B cell (primary cell): ENCODE measurements around the gene ANGPT4. TPM values are rescaled to one million over a fixed set of nuclear protein-coding genes. Genes with fewer than 3 reads are reported as not detected.
A peak's percentile ranks its signal among the peaks of the same experiment; 100 is the strongest.

Experiments used
- ATAC-seq: fragments of 200-7000 bp; cut with Tn5 transposase; one replicate; pipeline ENCODE4 v1.10.0; 2021; ENCODE audit warnings: low read depth, mild to moderate bottlenecking, moderate number of reproducible peaks, moderate library complexity
- CTCF ChIA-PET: fragments of 350-600 bp; sonication (Branson Sonifier 250); formaldehyde crosslinking; loops from one replicate; lab custom pipeline; 2021; ENCODE audit warnings: antibody characterized with exemption, inconsistent platforms; lab: Charles Lee
- POLR2A ChIA-PET: fragments of 350-600 bp; sonication (Branson Sonifier 250); formaldehyde crosslinking; loops from one replicate; lab custom pipeline; 2021; ENCODE audit warnings: antibody characterized with exemption; lab: Charles Lee
- DNase-seq: peaks from one replicate; pipeline ENCODE4 v3.0.0; 2013
- H2AFZ ChIP-seq: 2 replicates; pipeline ENCODE4 v1.6.1; 2012; ENCODE audit warnings: mild to moderate bottlenecking, low read depth, low read length; ENCODE audit not compliant: insufficient read depth, poor library complexity, severe bottlenecking
- H3K27ac ChIP-seq, 2 donors: 1 replicate in 1 of 2; 2 replicates in 1 of 2; pipeline ENCODE4 v1.5.1; 2012 to 2013; ENCODE audit warnings: low read length in 2 of 2, mild to moderate bottlenecking in 2 of 2, moderate library complexity in 1 of 2
- H3K27me3 ChIP-seq, 4 experiments: fragments of 200-600 bp in 1 of 4; sonication (generic) in 1 of 4; replicated peaks in 1 of 4; 1 replicate in 2 of 4; 2 replicates in 2 of 4; pipeline versions ENCODE4 v1.6.1 to v1.7.0; 2013 to 2016; ENCODE audit warnings: low read length in 3 of 4, mild to moderate bottlenecking in 2 of 4, mixed read lengths in 1 of 4, moderate library complexity in 1 of 4; ENCODE audit not compliant: insufficient read depth in 4 of 4, control insufficient read depth in 3 of 4; ENCODE audit errors: control extremely low read depth in 1 of 4
- H3K36me3 ChIP-seq, 2 experiments: replicated peaks in 1 of 2; 1 replicate in 1 of 2; 2 replicates in 1 of 2; pipeline versions ENCODE4 v1.6.1 to v1.7.1; 2013; ENCODE audit warnings: low read length in 1 of 2; ENCODE audit not compliant: insufficient read depth in 2 of 2, control insufficient read depth in 1 of 2; ENCODE audit errors: control extremely low read depth in 1 of 2, extremely low read depth in 1 of 2
- H3K4me1 ChIP-seq, 2 donors: fragments of 200-600 bp in 1 of 2; sonication (generic) in 1 of 2; 1 replicate in 1 of 2; 2 replicates in 1 of 2; pipeline versions ENCODE4 v1.5.1 to v1.6.1; 2013 to 2017; ENCODE audit warnings: low read length in 2 of 2; ENCODE audit not compliant: control insufficient read depth in 2 of 2, insufficient read depth in 2 of 2
- H3K4me2 ChIP-seq: replicated peaks from 2 replicates; pipeline ENCODE3; 2012; ENCODE audit warnings: mild to moderate bottlenecking, low read depth, low read length; ENCODE audit not compliant: poor library complexity, severe bottlenecking
- H3K4me3 ChIP-seq, 5 experiments: fragments of 200-600 bp in 1 of 5; sonication (generic) in 1 of 5; 1 replicate in 3 of 5; 2 replicates in 2 of 5; pipeline versions ENCODE4 v1.5.1 to v1.7.0; 2011 to 2016; ENCODE audit warnings: low read length in 4 of 5, mild to moderate bottlenecking in 4 of 5, low read depth in 2 of 5, control low read depth in 1 of 5, moderate library complexity in 1 of 5; ENCODE audit not compliant: insufficient read depth in 1 of 5; ENCODE audit errors: control extremely low read depth in 1 of 5, extremely low read depth in 1 of 5
- H3K79me2 ChIP-seq: fragments of 200-600 bp; sonication (generic); one replicate; pipeline ENCODE4 v1.6.0; 2016; ENCODE audit warnings: low read length; ENCODE audit not compliant: control insufficient read depth, insufficient read depth
- H3K9ac ChIP-seq: fragments of 200-600 bp; sonication (generic); 2 replicates; pipeline ENCODE4 v1.6.1; 2017; ENCODE audit warnings: mild to moderate bottlenecking, low read length, moderate library complexity
- H3K9me3 ChIP-seq, 3 donors: one replicate each; pipeline versions ENCODE4 v1.6.1 to v1.7.1; 2013; ENCODE audit warnings: low read length in 2 of 3; ENCODE audit not compliant: control insufficient read depth in 2 of 3, insufficient read depth in 1 of 3; ENCODE audit errors: control extremely low read depth in 1 of 3
- H4K20me1 ChIP-seq: 2 replicates; pipeline ENCODE4 v1.6.0; 2012; ENCODE audit warnings: mild to moderate bottlenecking, low read length; ENCODE audit not compliant: insufficient read depth, control insufficient read depth, poor library complexity, severe bottlenecking
- H3K27ac Mint-ChIP-seq: one replicate; pipeline ENCODE4 v1.8.0; 2021; ENCODE audit warnings: mixed read lengths
- H3K27me3 Mint-ChIP-seq: one replicate; pipeline ENCODE4 v1.8.0; 2021; ENCODE audit warnings: mixed read lengths
- H3K4me1 Mint-ChIP-seq: one replicate; pipeline ENCODE4 v1.8.0; 2021; ENCODE audit warnings: mixed read lengths
- H3K4me3 Mint-ChIP-seq: one replicate; pipeline ENCODE4 v1.8.0; 2021; ENCODE audit warnings: mixed read lengths
- H3K9me3 Mint-ChIP-seq: one replicate; pipeline ENCODE4 v1.8.0; 2022; ENCODE audit warnings: mixed read lengths; ENCODE audit not compliant: insufficient read depth
- CTCF ChIP-seq: fragments of 200-600 bp; IDR thresholded peaks from one replicate; pipeline ENCODE4 v1.8.0; 2022; ENCODE audit warnings: antibody characterized with exemption, mild to moderate bottlenecking
- EZH2 ChIP-seq: IDR thresholded peaks from 2 replicates; pipeline ENCODE4 v1.6.1; 2012; ENCODE audit warnings: borderline replicate concordance, low read depth, mild to moderate bottlenecking, moderate library complexity, low read length; ENCODE audit not compliant: insufficient read depth, poor library complexity, severe bottlenecking
- WGBS: methylation state at CpG from one replicate; pipeline ENCODE4 v1.1.5; 2013; ENCODE audit warnings: missing lambda C conversion rate; ENCODE audit not compliant: insufficient coverage; 5-methylcytosine and 5-hydroxymethylcytosine counted together
- intact Hi-C: fragments of 100-400 bp; cut with micrococcal nuclease; formaldehyde crosslinking; loops from one replicate; pipeline ENCODE4 v1.10.0; 2022
- polyA plus RNA-seq: library from polyadenylated mRNA; depleted of rRNA; stranded (reverse); fragments of >200 nt; gene quantifications from 2 replicates; pipeline ENCODE4 v1.2.3, GENCODE V29; 2012
- total RNA-seq, 2 donors: library from RNA; stranded (reverse); fragments of 120-200 nt in 1 of 2; gene quantifications; 1 replicate in 1 of 2; 2 replicates in 1 of 2; pipeline versions ENCODE4 v1.2.3 to v1.2.4, GENCODE V29; 2013 to 2022

Gene ANGPT4
- total and polyA plus RNA-seq, 2 donors (not counting 1 experiment from before 2014, with no cell fraction given): not detected

- Histone ChIP-seq H3K36me3 (no peaks in the 10 kb centered on the region), H3K4me2 (no peak overlapping the region), H3K4me3 (no peak overlapping the region), H4K20me1 (no peaks in the 10 kb centered on the region), H3K9me3 (no peaks in the 10 kb centered on the region), H3K79me2 (no peaks in the 10 kb centered on the region), H3K4me1 (peaks cover 0 to 3% of the 10 kb centered on the region in 2 donors), H2AFZ (no peak overlapping the region), H3K9ac (no peak overlapping the region), H3K27ac (no peak overlapping the region), H3K27me3 (peaks cover 0 to 11% (median 0%) of the 10 kb centered on the region in 4 experiments)
- Mint-ChIP-seq H3K4me1 (peaks cover 2% of the 10 kb centered on the region), H3K9me3 (no peaks in the 10 kb centered on the region), H3K27me3 (peaks cover 11% of the 10 kb centered on the region), H3K4me3 (no peak overlapping the region), H3K27ac (peak overlapping the region; percentile 32)
- POLR2A ChIA-PET: no interaction called here
- DNase-seq (no peak), ATAC-seq (no peak)
- 92% methylated on average over 2 of the region's 3 CpGs for WGBS
- TF ChIP-seq EZH2: no peak
- TF ChIP-seq CTCF: no peak
- intact Hi-C loops: no loop called here
- CTCF ChIA-PET: interaction anchor here (7.7 kb wide), 1 partner anchor 137 kb away, joined by 301 read pairs; no protein-coding TSS in a partner anchor
These were observed 95.7 kb downstream of the ANGPT4 start for GRCh38 chr20:820323-820953.

Other genes starting within 250 kb of the ANGPT4 start
- not detected in 2 replicates for gene SCRT2, start 240.5 kb downstream of the ANGPT4 start, total RNA-seq
- not detected in 2 replicates for gene SCRT2, start 240.5 kb downstream of the ANGPT4 start, polyA plus RNA-seq
- not detected in 2 replicates for gene SLC52A3, start 147.8 kb downstream of the ANGPT4 start, total RNA-seq
- gene SLC52A3, start 147.8 kb downstream of the ANGPT4 start, polyA plus RNA-seq: not detected in 2 replicates
- 18.4 and 19.6 TPM in 2 replicates for gene FAM110A, start 82.6 kb downstream of the ANGPT4 start, total RNA-seq
- 14.8 and 15.6 TPM in 2 replicates for gene FAM110A, start 82.6 kb downstream of the ANGPT4 start, polyA plus RNA-seq
- gene RSPO4, start 86.0 kb upstream of the ANGPT4 start, total RNA-seq: 0.17 and 0.37 TPM in 2 replicates
- 0.04 and 0.07 TPM in 2 replicates for gene RSPO4, start 86.0 kb upstream of the ANGPT4 start, polyA plus RNA-seq
- gene PSMF1, start 202.3 kb upstream of the ANGPT4 start, total RNA-seq: 113 and 114 TPM in 2 replicates
- gene PSMF1, start 202.3 kb upstream of the ANGPT4 start, polyA plus RNA-seq: 132 and 360 TPM in 2 replicates